Epithelial cell of umbilical artery (primary cell): ENCODE data around the gene SYNE2. TPM values are rescaled to one million over a fixed set of nuclear protein-coding genes. Genes with fewer than 3 reads are reported as not detected.

Experiments used
- total RNA-seq: library from RNA; depleted of rRNA; stranded (reverse); fragments of >200 nt; gene quantifications from 2 replicates; pipeline ENCODE4 v1.2.3, GENCODE V29; 2014

SYNE2 gene, protein sequence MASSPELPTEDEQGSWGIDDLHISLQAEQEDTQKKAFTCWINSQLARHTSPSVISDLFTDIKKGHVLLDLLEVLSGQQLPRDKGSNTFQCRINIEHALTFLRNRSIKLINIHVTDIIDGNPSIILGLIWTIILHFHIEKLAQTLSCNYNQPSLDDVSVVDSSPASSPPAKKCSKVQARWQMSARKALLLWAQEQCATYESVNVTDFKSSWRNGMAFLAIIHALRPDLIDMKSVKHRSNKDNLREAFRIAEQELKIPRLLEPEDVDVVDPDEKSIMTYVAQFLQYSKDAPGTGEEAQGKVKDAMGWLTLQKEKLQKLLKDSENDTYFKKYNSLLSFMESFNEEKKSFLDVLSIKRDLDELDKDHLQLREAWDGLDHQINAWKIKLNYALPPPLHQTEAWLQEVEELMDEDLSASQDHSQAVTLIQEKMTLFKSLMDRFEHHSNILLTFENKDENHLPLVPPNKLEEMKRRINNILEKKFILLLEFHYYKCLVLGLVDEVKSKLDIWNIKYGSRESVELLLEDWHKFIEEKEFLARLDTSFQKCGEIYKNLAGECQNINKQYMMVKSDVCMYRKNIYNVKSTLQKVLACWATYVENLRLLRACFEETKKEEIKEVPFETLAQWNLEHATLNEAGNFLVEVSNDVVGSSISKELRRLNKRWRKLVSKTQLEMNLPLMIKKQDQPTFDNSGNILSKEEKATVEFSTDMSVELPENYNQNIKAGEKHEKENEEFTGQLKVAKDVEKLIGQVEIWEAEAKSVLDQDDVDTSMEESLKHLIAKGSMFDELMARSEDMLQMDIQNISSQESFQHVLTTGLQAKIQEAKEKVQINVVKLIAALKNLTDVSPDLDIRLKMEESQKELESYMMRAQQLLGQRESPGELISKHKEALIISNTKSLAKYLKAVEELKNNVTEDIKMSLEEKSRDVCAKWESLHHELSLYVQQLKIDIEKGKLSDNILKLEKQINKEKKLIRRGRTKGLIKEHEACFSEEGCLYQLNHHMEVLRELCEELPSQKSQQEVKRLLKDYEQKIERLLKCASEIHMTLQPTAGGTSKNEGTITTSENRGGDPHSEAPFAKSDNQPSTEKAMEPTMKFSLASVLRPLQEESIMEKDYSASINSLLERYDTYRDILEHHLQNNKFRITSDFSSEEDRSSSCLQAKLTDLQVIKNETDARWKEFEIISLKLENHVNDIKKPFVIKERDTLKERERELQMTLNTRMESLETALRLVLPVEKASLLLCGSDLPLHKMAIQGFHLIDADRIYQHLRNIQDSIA (N-terminal part only)
- 11.0 and 30.4 TPM in 2 replicates for total RNA-seq

DNA sequence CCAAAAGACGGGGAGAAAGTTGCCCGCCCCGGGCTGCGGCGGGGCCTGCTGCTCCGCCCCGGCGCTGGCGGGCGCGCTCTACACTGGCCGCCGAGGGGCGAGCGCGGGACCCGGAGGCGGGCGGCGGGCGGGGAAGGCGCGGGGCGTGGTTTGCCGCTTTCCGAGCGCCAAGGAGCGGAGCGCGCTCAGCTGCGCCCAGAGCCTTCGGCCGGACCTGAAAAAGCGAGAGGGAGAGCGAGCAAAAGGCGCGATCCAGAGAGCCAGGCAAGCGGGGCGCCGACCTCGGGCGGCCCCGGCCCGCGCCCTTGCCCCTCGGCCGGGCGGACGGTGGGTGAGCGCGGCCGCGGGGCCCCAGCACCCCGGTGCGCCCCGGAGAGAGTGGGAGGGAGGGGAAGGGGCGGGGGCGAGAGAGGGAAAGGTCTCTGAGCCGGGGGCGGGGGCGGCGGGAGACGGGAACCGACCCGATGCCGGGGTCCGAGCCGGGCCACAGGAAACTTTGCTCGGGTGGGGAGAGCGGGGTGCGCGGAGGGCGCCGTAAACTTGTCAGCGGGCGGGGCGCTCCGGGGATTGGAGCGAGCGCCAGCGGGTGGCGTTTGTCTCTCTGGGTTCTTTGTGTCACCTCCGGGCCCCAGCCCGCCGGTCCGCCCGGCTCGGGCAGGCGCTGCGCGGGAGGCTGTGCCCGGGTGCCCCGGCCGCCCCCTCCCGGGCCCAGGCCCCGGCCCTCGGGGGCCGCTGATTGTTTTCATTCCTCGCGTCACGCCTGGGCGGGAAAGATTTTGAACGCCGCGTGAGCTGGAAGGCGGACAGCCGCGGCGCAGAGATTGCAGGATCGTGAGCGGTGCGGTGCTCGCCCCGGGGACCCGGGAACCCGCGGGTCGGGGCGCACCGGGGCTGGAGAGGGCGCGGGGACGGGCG is at the start of gene SYNE2:
TSS of gene SYNE2 (plus strand) at position 188 of the 915 bp plus-strand sequence. CDS start 56,145 bp downstream, outside the sequence.

Other genes with a start within 250 kb of the SYNE2 start
- 13.3 and 25.5 TPM in 2 replicates for gene WDR89, start 211.1 kb upstream of the SYNE2 start, total RNA-seq
- gene SGPP1, start 124.9 kb upstream of the SYNE2 start, total RNA-seq = 10.1 and 15.5 TPM in 2 replicates